Activated T-helper 9 cell treated with anti-CD3 and anti-CD28 coated beads, Interleukin-2, amount 50 U/mL, for 16 hours (primary cell): ENCODE measurements around the gene C3orf62.

Experiments
- DNase-seq: peaks from one replicate; pipeline ENCODE4 v3.0.0-alpha.2; 2020; ENCODE audit warnings: low read depth

Gene C3orf62

DNA sequence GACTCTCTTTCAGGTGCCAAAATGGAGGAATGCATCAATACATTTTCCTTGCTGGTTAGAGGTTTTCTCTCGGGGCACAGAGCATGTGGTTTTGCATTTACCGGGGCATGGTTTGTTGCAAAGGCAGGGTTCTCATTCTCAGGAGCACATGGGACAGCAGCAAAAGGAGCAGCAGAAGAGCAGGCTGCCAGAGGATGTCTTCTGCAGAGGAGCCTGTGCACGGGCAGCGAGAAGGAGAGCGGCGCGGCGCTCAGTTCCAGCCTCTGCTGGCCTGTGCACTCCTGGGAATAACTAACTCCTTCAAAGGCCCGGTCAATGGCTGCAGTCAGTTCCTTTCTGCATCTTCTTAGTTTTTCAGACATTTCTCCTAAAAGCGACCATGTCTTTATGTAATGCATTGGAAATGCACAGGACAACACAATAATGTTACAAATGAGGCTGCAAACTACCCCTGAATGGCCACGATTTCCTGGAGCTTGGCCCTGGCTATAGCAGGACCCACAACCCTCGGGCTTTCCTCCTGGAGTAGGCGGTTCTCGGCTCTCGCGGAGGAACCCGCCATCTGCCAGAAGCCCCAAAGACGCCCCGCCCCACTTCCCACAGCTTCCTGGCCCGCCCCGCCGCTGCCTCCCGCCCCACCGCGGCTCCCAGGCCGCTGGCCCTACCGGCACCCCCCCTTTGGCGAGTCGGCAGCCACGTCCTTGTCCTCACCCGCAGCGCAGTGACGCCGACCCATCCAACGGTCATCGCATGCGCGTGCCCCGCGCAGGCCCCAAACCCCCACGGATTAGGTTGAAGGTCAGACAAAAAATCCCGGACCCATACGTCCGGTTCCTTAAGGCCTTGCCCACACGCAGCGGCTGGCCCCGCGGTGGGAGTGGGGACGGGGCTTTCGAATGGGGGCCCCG lies at the start of gene C3orf62:
Gene C3orf62 (minus strand): TSS at position 758 of the 908 bp plus-strand sequence. CDS start 360 bp downstream, at position 398.
- peak; percentile 64 for DNase-seq

DNA sequence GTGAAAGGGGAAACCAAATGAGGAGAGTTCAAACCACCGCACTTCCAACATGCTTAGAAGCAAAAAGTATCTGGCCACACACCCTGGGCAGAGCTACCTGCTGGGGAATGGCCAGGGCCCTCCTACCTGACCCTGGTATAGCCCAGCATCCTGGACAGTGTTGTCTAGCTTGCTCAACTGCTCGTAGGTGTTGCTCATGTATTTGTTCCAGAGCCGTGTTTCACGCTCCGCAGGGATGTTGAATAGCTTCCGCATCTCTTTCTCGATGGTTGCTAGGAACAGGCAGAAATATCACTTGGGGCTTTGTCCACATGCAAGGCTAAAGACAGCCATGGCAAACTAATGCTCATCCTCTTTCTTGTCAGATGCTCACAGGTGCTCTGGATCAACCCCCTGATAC lies 47.7 kb upstream of the C3orf62 start:
- DNase-seq = no peak

DNA sequence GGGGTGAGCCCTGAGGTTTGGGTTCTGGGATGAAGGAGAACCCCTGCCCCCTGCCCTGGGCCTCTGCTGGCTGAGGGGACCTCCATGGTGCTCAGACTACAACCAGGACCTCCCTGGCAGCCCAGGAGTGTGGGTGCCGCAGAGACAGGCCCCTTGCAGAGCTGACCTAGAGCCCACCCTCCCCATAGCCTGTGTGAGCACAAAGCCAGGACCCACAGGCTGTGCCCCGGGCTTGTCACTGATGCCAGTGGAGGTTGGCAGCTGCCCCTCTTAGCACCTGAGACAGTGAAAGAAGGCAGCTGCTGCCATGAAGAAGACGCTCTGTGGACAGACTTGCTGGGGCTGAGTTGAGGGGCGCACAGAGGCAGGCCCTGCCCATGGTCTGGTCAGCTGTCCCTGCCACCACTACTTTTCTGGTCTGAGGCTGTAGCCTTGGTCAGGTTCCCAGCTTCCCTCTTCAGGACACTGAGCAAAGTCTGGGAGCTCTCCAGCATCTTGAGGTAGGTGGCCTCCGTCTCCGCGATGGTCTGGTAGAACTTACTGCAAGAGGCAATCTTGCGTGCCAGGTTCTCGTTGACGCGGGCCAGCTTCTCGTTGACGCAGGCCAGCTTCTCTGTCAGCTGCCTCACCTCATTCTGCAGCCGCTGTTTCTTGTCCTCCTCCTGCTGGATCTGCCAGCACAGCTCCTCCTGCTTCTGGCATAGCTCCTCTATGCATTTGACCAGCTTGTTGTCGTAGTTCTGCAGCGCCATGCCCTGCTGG lies 39.8 kb upstream of the C3orf62 start:
- no peak for DNase-seq

DNA sequence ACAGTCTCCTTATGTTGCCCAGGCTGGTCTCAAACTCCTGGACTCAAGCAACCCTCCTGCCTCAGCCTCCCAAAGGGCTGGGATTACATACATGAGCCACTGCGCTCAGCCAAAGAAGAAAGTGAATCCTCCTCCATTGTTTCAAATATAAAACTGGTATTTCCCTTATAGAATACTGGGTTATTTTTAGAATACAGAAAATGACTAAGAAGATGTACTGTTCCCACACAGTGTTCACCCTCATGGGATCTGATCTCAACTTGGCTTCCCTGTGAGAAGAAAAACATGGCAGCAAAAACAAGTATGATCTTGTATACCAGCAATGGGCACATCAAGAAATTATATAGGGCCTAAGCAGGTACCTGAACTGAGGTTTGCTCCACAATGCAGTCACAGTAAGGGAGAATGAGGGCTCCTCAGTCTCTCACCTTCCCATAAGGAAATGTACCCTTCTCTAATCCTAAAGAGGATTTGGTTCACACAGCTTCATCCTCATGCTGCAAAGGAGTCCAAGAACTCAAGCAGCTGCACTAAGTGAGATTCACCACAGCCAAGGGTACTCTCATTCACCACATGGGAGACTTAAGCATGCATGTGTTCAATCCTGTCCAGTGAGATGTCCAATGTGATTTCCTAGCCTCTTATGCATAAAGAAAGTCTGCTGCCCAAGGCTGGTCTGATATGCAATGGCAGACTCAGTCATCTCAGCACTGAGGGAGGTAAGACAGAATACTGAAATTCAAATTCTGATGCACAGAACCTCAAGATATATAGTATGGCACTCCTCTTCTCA lies 37.1 kb upstream of the C3orf62 start:
- no peak for DNase-seq

- DNase-seq = no peak
Observed at GRCh38 chr3:49311283-49311682, 34.3 kb upstream of the C3orf62 start.

- DNase-seq = no peak
Observed at GRCh38 chr3:49310677-49311076, 33.6 kb upstream of the C3orf62 start.

DNA sequence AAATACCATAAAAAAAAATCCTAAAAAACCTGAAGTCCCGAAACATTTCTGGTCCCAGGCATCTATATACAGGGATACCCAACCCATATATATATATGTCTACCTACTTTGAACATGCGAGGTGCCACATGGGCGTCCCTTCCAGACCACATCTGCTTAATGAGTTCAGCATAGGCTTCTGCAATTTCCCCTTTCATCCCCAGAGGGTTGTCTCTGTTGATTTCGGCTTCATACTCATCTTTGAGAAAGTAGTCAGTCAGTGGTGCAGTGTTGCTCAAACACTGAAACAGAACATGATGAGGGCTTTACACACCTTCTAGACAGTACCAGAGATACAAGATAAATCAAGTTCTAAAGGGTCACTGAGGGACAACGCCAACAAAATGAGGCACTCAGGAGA lies 28.6 kb upstream of the C3orf62 start:
- DNase-seq = no peak

GRCh38 chr3:49302613-49303012 lies 25.6 kb upstream of the C3orf62 start:
- no peak for DNase-seq

DNA sequence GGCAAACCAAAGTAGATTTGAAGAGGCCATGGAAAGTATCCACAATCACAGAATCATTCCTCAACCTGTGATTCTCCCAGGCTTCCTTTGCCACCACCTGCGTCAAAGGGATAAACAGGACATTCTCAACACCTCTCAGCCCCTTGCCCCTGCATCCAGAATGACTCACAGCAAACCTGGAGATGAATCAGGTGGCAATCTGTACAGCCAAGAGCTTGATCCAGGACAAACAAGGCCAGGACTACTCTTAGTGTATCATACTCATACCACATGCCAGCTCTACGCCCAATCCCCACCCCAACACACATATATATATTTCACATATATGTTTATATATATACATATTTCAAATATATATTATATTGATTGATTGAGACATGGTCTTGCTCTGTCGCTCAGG lies 23.6 kb upstream of the C3orf62 start:
- DNase-seq = no peak

- DNase-seq = no peak
Observed at GRCh38 chr3:49298511-49298910, 21.5 kb upstream of the C3orf62 start.

GRCh38 chr3:49296781-49297411 lies 19.9 kb upstream of the C3orf62 start:
- DNase-seq = no peak

DNA sequence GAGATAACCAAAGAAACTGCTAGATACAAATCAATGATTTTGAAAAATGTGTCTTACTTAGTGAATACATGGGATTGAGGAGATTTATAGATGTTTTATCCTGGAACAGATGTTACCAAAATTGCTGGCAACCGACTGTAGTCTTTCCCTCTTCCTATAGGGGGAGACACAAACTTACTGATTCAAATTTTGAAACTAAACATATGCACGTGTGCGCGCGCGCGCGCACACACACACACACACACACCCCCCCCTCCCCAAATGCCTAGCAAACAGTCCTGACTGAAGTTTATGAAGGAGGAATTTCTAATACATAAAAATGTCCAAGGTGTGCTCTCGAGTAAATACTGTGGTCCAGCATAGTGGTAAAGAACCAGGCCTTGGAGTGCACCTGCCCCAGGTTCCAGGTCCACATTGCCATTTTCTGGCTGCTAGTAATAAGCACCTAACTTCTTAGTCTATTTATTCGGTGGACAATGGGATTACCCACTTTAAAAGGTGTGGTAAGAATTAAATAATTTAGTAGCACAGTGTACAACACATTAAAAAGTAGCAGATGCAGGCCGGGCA lies 18.5 kb upstream of the C3orf62 start:
- no peak for DNase-seq

- no peak for DNase-seq
Observed at GRCh38 chr3:49294343-49294742, 17.3 kb upstream of the C3orf62 start.

GRCh38 chr3:49283997-49284396 lies 7.0 kb upstream of the C3orf62 start:
- DNase-seq = no peak

GRCh38 chr3:49279376-49279775 lies 2.3 kb upstream of the C3orf62 start:
- no peak for DNase-seq

- no peak for DNase-seq
Observed at GRCh38 chr3:49278548-49278947, 1.5 kb upstream of the C3orf62 start.

DNA sequence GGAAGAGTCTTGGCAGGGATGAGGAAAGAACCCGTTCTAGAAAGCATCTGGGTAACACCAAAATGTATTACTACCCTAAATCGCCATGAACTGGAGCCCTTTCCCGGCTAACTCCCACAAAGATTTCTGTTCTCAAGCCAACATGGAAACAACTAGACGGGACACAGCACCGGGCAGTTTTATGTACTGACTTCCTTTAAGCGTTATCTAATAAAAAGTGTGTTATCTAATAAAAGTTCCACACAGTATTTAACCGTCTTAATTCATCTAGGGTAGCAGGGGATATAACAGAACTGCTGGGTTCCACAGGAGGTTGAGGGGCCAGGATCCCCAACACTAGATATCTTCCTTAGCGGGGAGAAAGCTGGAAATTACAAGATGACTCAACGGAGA lies 347 bp upstream of the C3orf62 start:
- no peak for DNase-seq

DNA sequence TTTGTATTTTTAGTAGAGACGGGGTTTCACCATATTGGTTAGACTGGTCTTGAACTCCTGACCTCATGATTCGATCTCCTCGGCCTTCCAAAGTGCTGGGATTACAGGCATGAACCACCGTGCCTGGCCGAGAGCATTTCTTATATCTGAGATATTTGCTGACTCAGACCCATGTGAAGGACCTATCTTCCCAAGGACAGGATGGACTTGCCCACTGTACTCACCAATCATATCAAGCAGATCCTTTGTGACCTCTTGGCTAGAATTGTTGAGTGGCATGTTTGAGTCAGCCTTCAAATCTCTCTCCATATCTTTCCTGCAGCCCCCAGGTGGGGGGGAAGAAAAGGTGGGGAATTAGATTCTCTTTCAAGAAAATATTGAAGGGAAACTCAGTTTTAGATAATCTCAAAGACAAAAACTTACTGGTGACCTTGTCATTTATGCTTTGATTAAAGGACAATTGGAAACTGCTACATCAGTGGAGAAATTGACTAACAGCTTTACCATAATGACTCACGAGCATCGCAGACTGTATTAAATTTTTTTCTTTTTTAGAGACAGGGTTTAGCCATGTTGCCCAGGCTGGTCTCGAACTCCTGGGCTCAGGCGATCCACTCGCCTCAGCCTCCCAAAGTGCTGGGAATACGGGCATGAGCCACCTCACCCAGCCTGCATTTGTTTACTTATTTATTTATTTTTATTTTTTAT lies 3.1 kb downstream of the C3orf62 start:
- no peak for DNase-seq

GRCh38 chr3:49271047-49271446 lies 6.0 kb downstream of the C3orf62 start:
- DNase-seq = no peak

DNA sequence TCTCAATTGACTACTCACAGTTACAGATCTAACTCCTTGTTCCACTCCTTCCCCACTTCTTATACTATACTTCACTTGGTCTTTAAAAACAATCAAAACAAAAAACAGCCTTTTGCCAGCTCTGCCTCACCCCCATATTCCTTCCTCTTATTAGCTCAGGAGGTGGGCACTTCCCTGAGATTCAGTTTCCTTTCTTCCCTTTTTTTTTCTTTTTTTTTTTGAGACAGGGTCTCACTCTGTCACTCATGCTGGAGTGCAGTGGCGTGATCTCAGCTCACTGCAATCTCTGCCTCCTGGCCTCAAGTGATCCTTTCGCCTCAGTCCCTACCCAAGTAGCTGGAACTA lies 6.9 kb downstream of the C3orf62 start:
- no peak for DNase-seq
